NCI-H82 treated with DMSO at 0.1 percent for 48 hours (cell line): Measurements from ENCODE around the gene IER5L.
A peak's percentile ranks its signal among the peaks of the same experiment; 100 is the strongest.
"Not testable (repeated sequence)": the region's sequence is repeated elsewhere in the genome, so short reads cannot be mapped to it uniquely, and the experiment has no call there.

ENCODE experiments used
- DNase-seq: peaks from one replicate; lab custom pipeline; 2025; ENCODE audit not compliant: unreplicated experiment; lab: John Stamatoyannopoulos, UW

The IER5L gene

GRCh38 chr9:129203556-129203909 lies 25.5 kb upstream of the IER5L start:
- no peak for DNase-seq

DNA sequence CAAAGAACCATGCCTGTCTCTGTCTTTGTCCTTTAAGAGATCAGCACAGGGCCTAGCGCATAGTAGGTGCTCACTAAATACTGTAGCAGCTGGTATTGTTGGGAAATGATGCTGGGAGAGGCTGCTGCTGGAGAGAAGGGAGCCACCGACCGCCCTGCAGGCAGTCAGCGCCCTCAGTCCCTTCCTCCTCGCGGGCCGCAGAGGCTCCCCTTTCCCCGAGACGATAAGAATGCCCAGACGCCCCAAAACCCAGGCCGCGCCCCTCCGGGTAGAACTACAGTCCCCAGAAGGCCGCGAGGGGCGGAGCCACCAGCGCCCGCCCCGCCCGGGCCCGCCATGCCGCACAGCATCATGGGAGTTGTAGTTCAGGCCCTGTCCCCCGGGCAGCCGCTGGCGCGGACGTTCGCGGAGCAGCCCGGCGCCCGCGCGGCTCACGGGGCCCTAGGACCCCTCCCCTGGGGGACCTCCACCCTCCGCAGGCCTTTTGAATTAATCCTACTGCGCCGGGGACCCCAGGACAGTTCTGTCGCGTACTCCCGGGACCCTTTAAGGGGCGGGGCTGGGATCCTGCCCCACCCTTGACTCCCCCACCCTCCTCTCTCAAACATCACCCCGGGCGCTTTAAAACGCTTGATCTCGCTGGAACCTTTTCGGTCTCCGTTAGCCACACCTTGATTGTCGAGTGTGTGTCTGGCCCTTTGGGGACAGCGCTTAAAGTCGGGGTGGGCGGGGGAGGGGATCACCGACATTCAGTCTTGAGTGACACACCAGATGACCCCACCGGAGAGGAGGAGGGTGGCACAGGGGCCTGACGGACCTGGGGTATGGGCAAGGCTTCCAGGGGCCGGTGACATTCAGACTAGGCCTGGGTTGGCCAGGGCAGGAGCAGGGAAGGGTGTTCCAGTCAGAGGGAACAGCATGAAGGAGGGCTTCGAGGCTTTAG lies 24.8 kb upstream of the IER5L start:
- peak; percentile 61 for DNase-seq

DNA sequence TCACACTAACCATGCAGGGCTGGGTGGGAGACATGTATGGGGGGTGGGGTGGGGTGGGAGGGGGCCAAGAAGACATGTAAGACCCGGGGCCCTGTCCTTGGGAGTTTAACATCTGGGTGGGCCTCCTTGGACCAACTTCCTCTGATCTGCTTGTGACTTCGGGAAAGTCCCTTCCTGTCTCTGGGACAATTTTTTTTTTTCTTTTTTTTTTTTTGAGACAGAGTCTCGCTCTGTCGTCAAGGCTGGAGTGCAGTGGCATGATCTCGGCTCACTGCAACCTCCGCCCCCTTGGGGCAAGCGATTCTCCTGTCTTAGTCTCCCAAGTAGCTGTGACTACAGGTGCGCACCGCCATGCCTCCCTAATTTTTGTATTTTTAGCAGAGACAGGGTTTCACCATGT lies 23.8 kb upstream of the IER5L start:
- DNase-seq, result no peak

GRCh38 chr9:129201289-129201688 lies 23.2 kb upstream of the IER5L start:
- no peak for DNase-seq

DNA sequence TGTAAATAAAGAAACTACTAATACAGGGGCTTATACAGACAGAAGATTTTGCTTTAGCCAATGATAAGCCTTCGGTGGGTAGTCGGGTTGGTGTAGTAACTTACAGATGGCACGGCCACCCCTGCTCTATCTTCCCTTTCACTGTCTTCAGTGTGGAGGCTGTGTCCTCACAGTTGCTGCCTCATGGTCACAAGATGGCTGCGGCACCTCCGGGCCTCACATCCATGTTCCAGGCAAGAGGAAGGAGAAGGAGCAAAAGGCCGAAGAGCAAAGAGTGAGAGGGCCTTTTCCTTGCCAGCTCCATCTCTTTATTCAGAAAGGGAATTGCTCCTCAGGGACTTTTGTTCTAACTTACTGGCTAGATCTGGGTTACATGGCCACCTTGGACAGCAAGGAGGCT lies 22.2 kb upstream of the IER5L start:
- DNase-seq, result no peak

DNA sequence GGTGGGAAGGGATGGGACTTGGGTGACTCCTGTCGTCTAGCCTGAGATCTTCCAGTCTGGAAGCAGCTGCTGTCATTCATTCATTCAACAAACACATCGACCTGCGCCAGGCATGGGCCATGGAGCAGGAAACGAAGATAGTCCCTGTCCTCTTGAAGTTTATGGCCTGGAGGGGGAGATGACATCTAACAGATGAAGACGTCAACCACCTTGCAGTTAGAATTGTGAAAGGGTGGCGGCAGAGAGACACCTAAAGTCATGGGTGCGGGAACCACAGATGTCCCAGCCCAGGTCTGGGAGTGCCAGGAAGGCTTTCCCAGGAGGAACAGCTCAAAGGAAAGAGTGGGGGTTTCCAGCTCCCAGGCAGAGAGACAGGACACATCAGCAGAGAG lies 21.0 kb upstream of the IER5L start:
- DNase-seq, result no peak

DNA sequence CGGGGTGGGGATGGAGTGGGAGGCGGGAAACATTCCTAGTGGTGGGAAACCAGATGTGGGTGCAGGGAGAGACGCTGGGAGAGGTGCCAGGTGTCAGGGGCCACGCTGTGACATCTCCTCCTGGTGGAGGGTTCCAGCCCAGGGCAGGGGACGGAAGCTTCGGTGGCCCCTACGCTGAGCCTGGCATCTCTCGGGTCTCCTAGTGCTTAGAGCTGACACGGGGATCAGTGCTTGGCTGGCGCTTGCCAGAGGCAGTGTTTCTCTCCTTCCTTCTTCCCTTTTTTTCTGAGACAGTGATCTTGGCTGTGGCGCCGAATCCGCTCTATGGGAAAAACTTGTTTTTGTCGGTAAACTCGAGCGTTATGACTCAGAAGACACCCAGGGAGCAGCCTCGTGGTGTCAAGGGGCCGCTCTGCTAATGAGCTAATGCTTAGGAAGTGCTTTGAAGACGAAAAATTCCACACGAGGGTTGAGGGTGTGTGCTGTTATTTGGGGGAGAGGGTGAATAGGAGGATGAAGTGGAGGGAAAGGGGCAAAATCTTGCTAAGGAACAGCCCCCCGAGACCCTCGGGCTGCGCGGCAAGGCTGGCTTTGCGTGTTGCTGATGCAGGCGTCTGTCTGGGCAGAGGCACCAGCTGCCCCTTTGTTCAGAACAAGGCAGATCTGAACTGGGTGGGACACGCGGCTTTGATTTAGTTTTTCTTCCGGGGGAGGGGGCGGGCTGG lies 20.4 kb upstream of the IER5L start:
- no peak for DNase-seq

- DNase-seq, result no peak
These were observed 19.9 kb upstream of the IER5L start for GRCh38 chr9:129197978-129198318.

- not testable (repeated sequence) for DNase-seq
These were observed 19.0 kb upstream of the IER5L start for GRCh38 chr9:129197045-129197444.

GRCh38 chr9:129195606-129196005 lies 17.5 kb upstream of the IER5L start:
- DNase-seq, result no peak

DNA sequence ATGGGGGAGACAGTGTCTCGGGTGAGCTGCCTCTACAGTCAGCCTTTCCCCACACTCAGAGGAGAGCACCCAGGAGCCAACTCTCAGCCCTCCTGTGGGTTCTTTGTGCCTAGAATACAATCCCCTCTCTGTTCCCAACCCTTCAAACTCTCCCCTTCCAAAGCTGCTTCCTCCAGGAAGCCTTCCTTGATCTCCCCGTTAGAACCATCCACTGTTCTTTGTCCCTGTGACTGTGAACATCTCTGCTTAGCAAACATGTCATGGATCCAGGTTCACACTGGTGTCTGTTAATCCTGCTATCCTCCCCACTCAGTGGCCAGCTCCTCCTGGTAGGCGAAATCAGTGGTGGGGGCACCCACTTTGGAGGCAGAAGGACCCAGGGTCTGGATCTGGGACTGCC lies 16.2 kb upstream of the IER5L start:
- no peak for DNase-seq

- no peak for DNase-seq
These were observed 15.6 kb upstream of the IER5L start for GRCh38 chr9:129193655-129194054.

DNA sequence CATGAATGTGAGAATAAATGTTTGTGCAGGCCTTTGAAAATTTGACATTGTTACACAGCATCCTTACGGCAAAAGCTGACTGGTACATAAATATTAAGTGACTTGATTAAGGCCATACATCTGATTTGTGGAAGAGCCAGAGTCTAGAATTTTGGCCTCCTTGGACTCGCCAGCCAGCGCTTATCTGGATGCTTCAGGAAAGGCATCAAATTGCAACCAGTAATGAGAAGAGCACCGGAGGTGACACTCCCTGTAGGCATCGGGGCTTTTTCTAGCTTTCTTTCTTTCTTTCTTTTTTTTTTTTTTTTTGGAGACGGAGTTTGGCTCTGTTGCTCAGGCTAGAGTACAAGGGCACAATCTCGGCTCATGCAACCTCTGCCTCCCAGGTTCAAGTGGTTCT lies 13.2 kb upstream of the IER5L start:
- no peak for DNase-seq

DNA sequence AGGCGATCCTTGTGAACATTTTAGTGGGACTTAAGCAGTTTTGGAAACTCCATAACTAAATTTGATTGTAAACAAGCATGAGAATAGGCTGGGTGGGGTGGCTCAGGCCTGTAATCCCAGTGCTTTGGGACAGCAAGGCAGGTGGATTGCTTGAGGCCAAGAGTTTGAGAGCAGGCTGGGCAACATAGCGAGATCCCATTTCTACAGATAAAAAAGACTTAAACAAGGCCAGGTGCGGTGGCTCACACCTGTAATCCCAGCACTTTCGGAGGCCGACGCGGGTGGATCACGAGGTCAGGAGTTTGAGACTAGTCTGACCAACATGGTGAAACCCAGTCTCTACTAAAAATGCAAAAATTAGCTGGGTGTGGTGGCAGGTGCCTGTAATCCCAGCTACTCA lies 11.9 kb upstream of the IER5L start:
- not testable (repeated sequence) for DNase-seq

GRCh38 chr9:129187042-129187441 lies 9.0 kb upstream of the IER5L start:
- no peak for DNase-seq

DNA sequence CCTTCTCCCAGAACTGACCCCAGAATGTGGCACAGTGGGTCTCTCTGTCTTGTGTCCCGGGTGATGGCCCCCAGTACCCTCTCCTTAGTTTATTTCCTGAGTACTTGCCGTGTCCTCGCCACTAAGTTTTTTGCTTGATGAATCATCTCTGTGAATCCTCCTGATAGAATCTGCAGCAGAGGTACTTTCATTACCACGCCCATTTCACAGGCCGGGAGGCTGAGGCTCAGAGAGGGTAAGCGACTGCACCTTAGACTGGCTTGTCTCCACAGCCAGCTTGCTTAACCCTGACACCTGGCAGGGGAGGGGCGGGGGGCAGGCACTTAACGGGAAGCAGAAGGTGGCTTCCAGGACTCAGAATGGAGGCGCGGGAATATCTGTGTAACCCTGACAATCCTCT lies 7.9 kb upstream of the IER5L start:
- DNase-seq, result no peak

DNA sequence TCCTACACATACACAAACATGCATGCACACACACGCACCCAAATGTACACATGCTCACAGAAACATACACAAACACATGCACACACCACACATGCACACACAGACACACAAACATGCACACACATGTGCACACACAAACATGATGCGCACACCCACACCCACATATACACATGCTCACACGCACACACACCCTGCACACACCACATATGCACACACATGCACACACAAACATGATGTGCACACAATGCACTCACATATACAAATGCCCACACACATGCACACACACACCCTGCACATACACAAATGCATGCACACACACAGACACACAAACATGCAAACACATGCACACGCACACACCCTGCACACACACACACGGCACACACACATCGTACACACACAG lies 7.3 kb upstream of the IER5L start:
- DNase-seq, result no peak

GRCh38 chr9:129184596-129185122 lies 6.6 kb upstream of the IER5L start:
- DNase-seq, result peak; percentile 12

- DNase-seq, result no peak
These were observed 6.1 kb upstream of the IER5L start for GRCh38 chr9:129184219-129184524.

DNA sequence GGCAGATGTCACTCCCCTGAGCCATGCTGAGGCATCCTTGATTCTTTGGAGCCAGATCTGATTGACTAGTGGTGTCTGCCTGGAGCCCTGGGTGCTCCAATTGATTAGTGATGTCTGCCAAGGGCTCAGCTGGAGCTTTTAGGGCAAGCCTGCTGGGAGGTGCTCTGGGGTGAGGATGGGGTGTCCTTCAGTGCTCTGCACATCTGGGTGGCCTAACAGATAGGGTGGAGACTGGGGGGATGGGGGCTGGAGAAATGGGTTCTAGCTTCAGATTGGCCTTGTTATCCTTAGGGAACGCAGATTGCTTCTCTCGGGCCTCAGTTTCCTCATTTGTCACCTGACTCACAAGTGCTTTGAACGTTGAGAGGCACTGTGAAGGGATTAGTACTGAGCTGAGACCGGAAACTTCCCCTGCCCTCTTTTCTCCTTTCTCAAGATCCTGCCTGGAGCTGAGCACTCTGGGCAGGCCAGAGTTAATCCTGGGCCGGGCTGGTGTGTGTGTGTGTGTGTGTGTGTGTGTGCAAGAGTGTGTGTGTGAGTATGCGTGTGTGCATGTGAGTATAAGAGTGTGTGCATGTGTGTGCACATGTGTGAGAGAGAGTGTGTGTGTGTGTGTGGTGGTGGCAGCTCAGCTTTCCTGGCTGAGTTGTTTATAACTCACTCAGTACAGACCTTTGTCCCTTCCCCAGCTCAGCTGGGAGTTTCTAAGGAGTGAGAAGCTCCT lies 5.6 kb upstream of the IER5L start:
- DNase-seq, result peak; percentile 22

GRCh38 chr9:129182625-129183494 lies 4.8 kb upstream of the IER5L start:
- no peak for DNase-seq
